Measurements from ENCODE around the gene STK38. TPM values are rescaled to one million over a fixed set of nuclear protein-coding genes. Genes with fewer than 3 reads are reported as not detected.

STK38 gene
- total and polyA plus RNA-seq, 2 of the 13 experiments (the other 11 are each of a cell fraction or from before 2014, with no cell fraction given), result 10.3 to 20.7 TPM

GRCh38 chr6:36536873-36537547 lies 10.3 kb downstream of the STK38 start:
- intact Hi-C loops (cut with micrococcal nuclease; ENCODE audit: unreplicated experiment), result no loop called here
- ChIA-PET CTCF (ENCODE audit: low intra/inter-chr PET ratio, low total read pairs) (no interaction called here), POLR2A (no interaction called here)
- ATAC-seq (no peak), DNase-seq (ENCODE audit: low spot score) (no peak), FAIRE-seq (no peak)
- Histone ChIP-seq H3K4me2 (ENCODE audit: low read depth, low read length) (no peak overlapping the region), H3K9me3 (ENCODE audit: low read length) (no peaks in the 10 kb centered on the region), H3K27me3 (ENCODE audit: control insufficient read depth in 1 of 2, insufficient read depth in 2 of 2, low read length in 2 of 2) (no peaks in the 10 kb centered on the region), H3K27ac (ENCODE audit: extremely low read length, insufficient read depth, low read length) (no peak overlapping the region), H3K4me3 (replicated peaks in 1 of 3; ENCODE audit: insufficient read depth in 1 of 3, low read depth in 2 of 3, low read length in 3 of 3) (no peak overlapping the region), H3K36me3 (replicated peaks in 1 of 2; ENCODE audit: control insufficient read depth in 1 of 2, insufficient read depth in 2 of 2, low read length in 2 of 2) (peaks cover 5 to 43% of the 10 kb centered on the region in 2 experiments), H3K9ac (ENCODE audit: insufficient read depth, low read depth, low read length) (no peak overlapping the region), H2AFZ (ENCODE audit: low read length) (no peak overlapping the region), H3K4me1 (ENCODE audit: insufficient read depth, low read length) (no peaks in the 10 kb centered on the region), H3K79me2 (ENCODE audit: insufficient read depth, low read length) (peaks cover 5% of the 10 kb centered on the region), H4K20me1 (ENCODE audit: insufficient read depth, low read length) (no peaks in the 10 kb centered on the region; the same call in 1 of the 2 replicates)
- 95% methylated on average over 3 of the region's 3 CpGs for WGBS (ENCODE audit: low lambda C conversion rate)
- BruUV-seq (replicated peaks), result no TSS peak
- TF ChIP-seq ZNF510 (CRISPR knock-in tag; IDR thresholded peaks at IDR 0.05; ENCODE audit: low read depth), result no peak
- in situ Hi-C loops (cut with HindIII; ENCODE audit: extremely low pct_ligation_motif_present, low pct_unique_long_range_greater_than_20kb), result no loop called here

- H3K36me3 ChIP-seq (replicated peaks in 1 of 2; ENCODE audit: control insufficient read depth in 1 of 2, insufficient read depth in 2 of 2, low read length in 2 of 2), result peaks cover 6 to 26% of the 10 kb centered on the region in 2 experiments
- intact Hi-C loops (cut with micrococcal nuclease; ENCODE audit: unreplicated experiment) (no loop called here), in situ Hi-C loops (cut with HindIII; ENCODE audit: extremely low pct_ligation_motif_present, low pct_unique_long_range_greater_than_20kb) (no loop called here)
- H3K9ac ChIP-seq (ENCODE audit: insufficient read depth, low read depth, low read length), result no peak overlapping the region
- 92% methylated on average over 1 of the region's 1 CpG for WGBS (ENCODE audit: low lambda C conversion rate)
- DNase-seq (ENCODE audit: low spot score) (no peak), ATAC-seq (no peak), FAIRE-seq (no peak)
- H3K4me3 ChIP-seq (replicated peaks in 1 of 3; ENCODE audit: insufficient read depth in 1 of 3, low read depth in 2 of 3, low read length in 3 of 3), result no peak overlapping the region
- BruUV-seq (replicated peaks), result no TSS peak
- no peak for TF ChIP-seq ZNF501 (CRISPR knock-in tag; IDR thresholded peaks at IDR 0.05)
- no peak for TF ChIP-seq FOXA1 (IDR thresholded peaks at IDR 0.05)
- no peak for TF ChIP-seq FOXA1 (CRISPR knock-in tag; IDR thresholded peaks at IDR 0.05)
- no peak for TF ChIP-seq HNF1B (CRISPR knock-in tag; IDR thresholded peaks at IDR 0.05)
- no peak for TF ChIP-seq ZNF816 (CRISPR knock-in tag; IDR thresholded peaks at IDR 0.05; ENCODE audit: borderline replicate concordance)
- TF ChIP-seq ARID2 (CRISPR knock-in tag; IDR thresholded peaks at IDR 0.05; ENCODE audit: borderline replicate concordance), result no peak
- H3K9me3 ChIP-seq (ENCODE audit: low read length), result no peaks in the 10 kb centered on the region
- H4K20me1 ChIP-seq (ENCODE audit: insufficient read depth, low read length), result no peaks in the 10 kb centered on the region
- ChIA-PET CTCF (ENCODE audit: low intra/inter-chr PET ratio, low total read pairs) (no interaction called here), POLR2A (no interaction called here)
- H2AFZ ChIP-seq (ENCODE audit: low read length), result no peak overlapping the region
- no peaks in the 10 kb centered on the region for H3K27me3 ChIP-seq (ENCODE audit: control insufficient read depth in 1 of 2, insufficient read depth in 2 of 2, low read length in 2 of 2)
- no peaks in the 10 kb centered on the region for H3K4me1 ChIP-seq (ENCODE audit: insufficient read depth, low read length)
- no peak overlapping the region for H3K27ac ChIP-seq (ENCODE audit: extremely low read length, insufficient read depth, low read length)
- H3K4me2 ChIP-seq (ENCODE audit: low read depth, low read length), result no peak overlapping the region
- peaks cover 3% of the 10 kb centered on the region for H3K79me2 ChIP-seq (ENCODE audit: insufficient read depth, low read length)
These were observed 14.0 kb downstream of the STK38 start for GRCh38 chr6:36533321-36533720.
